T follicular helper cell (primary cell): ENCODE measurements around the gene ST3GAL6.

Experiments used
- DNase-seq: peaks from one replicate; pipeline ENCODE4 v3.0.0-alpha.2; 2020; ENCODE audit warnings: low read depth

ST3GAL6 gene

GRCh38 chr3:98740324-98740723 lies 22.8 kb upstream of the ST3GAL6 start:
- no peak for DNase-seq

GRCh38 chr3:98741121-98741716 lies 21.9 kb upstream of the ST3GAL6 start:
- no peak for DNase-seq

GRCh38 chr3:98743071-98743470 lies 20.1 kb upstream of the ST3GAL6 start:
- no peak for DNase-seq

- no peak for DNase-seq
Observed at GRCh38 chr3:98744283-98744682, 18.9 kb upstream of the ST3GAL6 start.

- DNase-seq, result no peak
Observed at GRCh38 chr3:98745718-98746117, 17.4 kb upstream of the ST3GAL6 start.

- DNase-seq, result no peak
Observed at GRCh38 chr3:98746122-98746521, 17.0 kb upstream of the ST3GAL6 start.

- no peak for DNase-seq
Observed at GRCh38 chr3:98746882-98747281, 16.3 kb upstream of the ST3GAL6 start.

GRCh38 chr3:98750276-98750919 lies 12.7 kb upstream of the ST3GAL6 start:
- DNase-seq, result no peak

- DNase-seq, result no peak
Observed at GRCh38 chr3:98754483-98754882, 8.7 kb upstream of the ST3GAL6 start.

- DNase-seq, result no peak
Observed at GRCh38 chr3:98755601-98756000, 7.5 kb upstream of the ST3GAL6 start.

- DNase-seq, result no peak
Observed at GRCh38 chr3:98759629-98760028, 3.5 kb upstream of the ST3GAL6 start.

GRCh38 chr3:98761643-98762229 lies 1.4 kb upstream of the ST3GAL6 start:
- no peak for DNase-seq

GRCh38 chr3:98763819-98764418 lies 779 bp downstream of the ST3GAL6 start:
- no peak for DNase-seq

- DNase-seq, result no peak
Observed at GRCh38 chr3:98764472-98764884, 1.3 kb downstream of the ST3GAL6 start.

- DNase-seq, result no peak
Observed at GRCh38 chr3:98765721-98766120, 2.6 kb downstream of the ST3GAL6 start.

- DNase-seq, result no peak
Observed at GRCh38 chr3:98766924-98767323, 3.8 kb downstream of the ST3GAL6 start.

GRCh38 chr3:98768961-98769360 lies 5.8 kb downstream of the ST3GAL6 start:
- DNase-seq, result no peak

GRCh38 chr3:98769448-98769847 lies 6.3 kb downstream of the ST3GAL6 start:
- DNase-seq, result no peak

- no peak for DNase-seq
Observed at GRCh38 chr3:98770261-98771039, 7.3 kb downstream of the ST3GAL6 start.

GRCh38 chr3:98772022-98772421 lies 8.9 kb downstream of the ST3GAL6 start:
- DNase-seq, result no peak

- DNase-seq, result no peak
Observed at GRCh38 chr3:98775459-98776139, 12.5 kb downstream of the ST3GAL6 start.

GRCh38 chr3:98776140-98776493 lies 13.0 kb downstream of the ST3GAL6 start:
- DNase-seq, result no peak
